Loucy (cell line): ENCODE results near the gene ANKRD40.

Experiments used
- H2AFZ ChIP-seq: fragments of 200-600 bp; sonication (generic); 2 replicates; pipeline ENCODE4 v1.6.0; 2016; ENCODE audit warnings: antibody characterized with exemption, mild to moderate bottlenecking, low read length, moderate library complexity
- H3F3A ChIP-seq: fragments of 200-600 bp; 2 replicates; pipeline ENCODE4 v1.6.0; 2016; ENCODE audit warnings: antibody characterized with exemption, low read depth, mild to moderate bottlenecking
- H3K27me3 ChIP-seq: fragments of 200-600 bp; sonication (generic); 2 replicates; pipeline ENCODE4 v1.6.1; 2014; ENCODE audit warnings: low read length, mild to moderate bottlenecking; ENCODE audit not compliant: insufficient read depth, poor library complexity, severe bottlenecking
- H3K36me3 ChIP-seq: fragments of 200-600 bp; sonication (generic); 2 replicates; pipeline ENCODE4 v1.6.1; 2016; ENCODE audit warnings: low read length; ENCODE audit not compliant: insufficient read depth
- H3K4me1 ChIP-seq: fragments of 200-600 bp; sonication (generic); 2 replicates; pipeline ENCODE4 v1.5.1; 2014; ENCODE audit warnings: low read length, mild to moderate bottlenecking; ENCODE audit not compliant: insufficient read depth, poor library complexity, severe bottlenecking
- H3K4me2 ChIP-seq: fragments of 200-600 bp; sonication (generic); 2 replicates; pipeline ENCODE4 v1.6.0; 2014; ENCODE audit warnings: antibody characterized with exemption, low read length, low read depth, mild to moderate bottlenecking; ENCODE audit not compliant: poor library complexity, severe bottlenecking
- H3K4me3 ChIP-seq: fragments of 200-600 bp; sonication (generic); 2 replicates; pipeline ENCODE4 v1.5.1; 2014; ENCODE audit warnings: low read length, mild to moderate bottlenecking, mixed read lengths; ENCODE audit not compliant: poor library complexity, severe bottlenecking
- H3K79me2 ChIP-seq: fragments of 200-600 bp; sonication (generic); 2 replicates; pipeline ENCODE4 v1.6.1; 2014; ENCODE audit warnings: low read length; ENCODE audit not compliant: insufficient read depth
- H3K9ac ChIP-seq: fragments of 200-600 bp; sonication (generic); 2 replicates; pipeline ENCODE4 v1.6.0; 2014; ENCODE audit warnings: mild to moderate bottlenecking, low read depth, low read length, moderate library complexity; ENCODE audit not compliant: poor library complexity, severe bottlenecking
- H3K9me2 ChIP-seq: fragments of 200-600 bp; sonication (generic); replicated peaks from 2 replicates; pipeline ENCODE4 v1.6.1; 2016; ENCODE audit warnings: low read depth, low read length, mixed read lengths
- H3K9me3 ChIP-seq: fragments of 200-600 bp; sonication (generic); 2 replicates; pipeline ENCODE4 v1.6.1; 2014; ENCODE audit warnings: mild to moderate bottlenecking, antibody characterized with exemption, low read length, low read depth; ENCODE audit not compliant: insufficient read depth
- H4K20me1 ChIP-seq: fragments of 200-600 bp; sonication (generic); 2 replicates; pipeline ENCODE4 v1.6.0; 2014; ENCODE audit warnings: antibody characterized with exemption, low read length, mild to moderate bottlenecking; ENCODE audit not compliant: insufficient read depth, poor library complexity, severe bottlenecking
- EZH2phosphoT487 ChIP-seq: fragments of 200-600 bp; IDR thresholded peaks from 2 replicates; pipeline ENCODE4 v1.6.1; 2018; ENCODE audit warnings: antibody characterized with exemption, mild to moderate bottlenecking, moderate library complexity, borderline replicate concordance
- TF ChIP-seq, protein P1 (sequence below): fragments of 200-600 bp; sonication (generic); conservative IDR thresholded peaks from 2 replicates; pipeline ENCODE4 v1.5.1; 2014; ENCODE audit warnings: mild to moderate bottlenecking, antibody characterized with exemption, low read length

Gene ANKRD40, protein sequence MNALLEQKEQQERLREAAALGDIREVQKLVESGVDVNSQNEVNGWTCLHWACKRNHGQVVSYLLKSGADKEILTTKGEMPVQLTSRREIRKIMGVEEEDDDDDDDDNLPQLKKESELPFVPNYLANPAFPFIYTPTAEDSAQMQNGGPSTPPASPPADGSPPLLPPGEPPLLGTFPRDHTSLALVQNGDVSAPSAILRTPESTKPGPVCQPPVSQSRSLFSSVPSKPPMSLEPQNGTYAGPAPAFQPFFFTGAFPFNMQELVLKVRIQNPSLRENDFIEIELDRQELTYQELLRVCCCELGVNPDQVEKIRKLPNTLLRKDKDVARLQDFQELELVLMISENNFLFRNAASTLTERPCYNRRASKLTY

DNA sequence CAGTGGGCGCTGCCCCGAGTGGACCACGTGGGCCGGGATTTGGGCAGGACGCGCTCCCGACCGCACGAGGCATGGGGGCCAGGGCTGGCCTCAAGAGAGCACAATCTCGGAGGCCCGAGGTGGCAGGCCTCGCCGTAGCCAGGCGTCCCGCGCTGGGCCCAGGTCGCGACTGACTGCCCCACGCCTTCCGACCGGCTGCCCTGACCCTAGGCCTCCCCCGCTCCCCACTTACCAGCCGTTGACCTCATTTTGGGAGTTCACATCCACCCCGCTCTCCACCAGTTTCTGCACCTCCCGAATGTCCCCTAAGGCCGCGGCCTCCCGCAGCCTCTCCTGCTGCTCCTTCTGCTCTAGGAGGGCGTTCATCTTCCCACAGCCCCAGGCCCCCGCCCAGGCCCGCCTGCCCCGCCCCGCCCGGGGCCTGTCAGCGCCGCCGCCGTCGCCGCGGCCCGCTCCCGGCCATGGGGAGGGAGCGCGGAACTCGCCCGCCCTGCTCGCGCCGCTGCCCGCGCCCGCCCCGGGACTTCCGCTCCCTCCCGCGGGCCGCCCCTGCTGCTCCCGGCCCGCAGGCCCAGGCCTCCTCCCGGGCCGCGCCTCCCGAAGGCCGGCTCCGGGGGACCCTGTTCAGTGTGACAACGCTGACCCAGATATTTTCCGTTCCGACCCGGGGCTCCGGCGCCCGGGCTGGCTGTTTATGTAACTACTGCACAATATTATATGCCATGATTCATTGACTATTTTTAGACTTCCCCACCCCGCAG lies at the start of gene ANKRD40:
Gene ANKRD40, minus strand, starts transcription at position 626 of the 761 bp plus-strand sequence. Its CDS starts 260 bp downstream, at position 366.
- Histone ChIP-seq H2AFZ (peak within 1 kb of the TSS; percentile 98), H3K9me2 (no peaks in the 10 kb centered on the region), H3F3A (peaks cover 6% of the 10 kb centered on the region; the same call in 1 of the 2 replicates), H4K20me1 (peaks cover 19% of the 10 kb centered on the region), H3K4me2 (peak within 1 kb of the TSS; percentile 85), H3K4me3 (peak within 1 kb of the TSS; percentile 90), H3K4me1 (peaks cover 38% of the 10 kb centered on the region), H3K79me2 (peaks cover 62% of the 10 kb centered on the region), H3K27me3 (no peaks in the 10 kb centered on the region), H3K9ac (peak within 1 kb of the TSS; percentile 93), H3K9me3 (no peaks in the 10 kb centered on the region), H3K36me3 (no peaks in the 10 kb centered on the region)
- no peak for TF ChIP-seq EZH2phosphoT487
- TF ChIP-seq, protein P1, sequence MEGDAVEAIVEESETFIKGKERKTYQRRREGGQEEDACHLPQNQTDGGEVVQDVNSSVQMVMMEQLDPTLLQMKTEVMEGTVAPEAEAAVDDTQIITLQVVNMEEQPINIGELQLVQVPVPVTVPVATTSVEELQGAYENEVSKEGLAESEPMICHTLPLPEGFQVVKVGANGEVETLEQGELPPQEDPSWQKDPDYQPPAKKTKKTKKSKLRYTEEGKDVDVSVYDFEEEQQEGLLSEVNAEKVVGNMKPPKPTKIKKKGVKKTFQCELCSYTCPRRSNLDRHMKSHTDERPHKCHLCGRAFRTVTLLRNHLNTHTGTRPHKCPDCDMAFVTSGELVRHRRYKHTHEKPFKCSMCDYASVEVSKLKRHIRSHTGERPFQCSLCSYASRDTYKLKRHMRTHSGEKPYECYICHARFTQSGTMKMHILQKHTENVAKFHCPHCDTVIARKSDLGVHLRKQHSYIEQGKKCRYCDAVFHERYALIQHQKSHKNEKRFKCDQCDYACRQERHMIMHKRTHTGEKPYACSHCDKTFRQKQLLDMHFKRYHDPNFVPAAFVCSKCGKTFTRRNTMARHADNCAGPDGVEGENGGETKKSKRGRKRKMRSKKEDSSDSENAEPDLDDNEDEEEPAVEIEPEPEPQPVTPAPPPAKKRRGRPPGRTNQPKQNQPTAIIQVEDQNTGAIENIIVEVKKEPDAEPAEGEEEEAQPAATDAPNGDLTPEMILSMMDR, result no peak

DNA sequence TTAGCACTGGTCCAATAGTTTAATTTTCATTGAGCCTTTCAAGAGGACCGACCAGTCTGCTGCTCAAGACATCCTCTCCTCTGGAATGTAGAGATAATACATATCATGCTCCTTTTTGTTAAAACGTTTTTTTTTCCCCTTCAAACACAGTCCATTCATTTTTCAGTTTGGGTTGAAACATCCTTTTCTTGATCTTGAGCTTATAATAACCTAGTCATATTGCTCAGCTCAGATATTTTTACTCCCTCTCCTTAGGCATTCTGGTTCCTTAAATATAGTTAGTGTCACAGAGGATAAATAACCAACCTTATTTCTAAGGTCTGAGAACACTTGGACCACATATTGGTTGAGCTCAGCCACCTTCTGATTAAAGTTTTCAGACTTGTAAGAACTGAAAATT lies 46.8 kb upstream of the ANKRD40 start:
- no peaks in the 10 kb centered on the region for H3K27me3 ChIP-seq
- peaks cover 56% of the 10 kb centered on the region; the same call in 1 of the 2 replicates for H3K36me3 ChIP-seq
- peaks cover 3% of the 10 kb centered on the region; the same call in 1 of the 2 replicates for H3F3A ChIP-seq
- no peak overlapping the region for H3K9ac ChIP-seq
- TF ChIP-seq, protein P1, result no peak
- no peak for TF ChIP-seq EZH2phosphoT487
- no peak overlapping the region for H2AFZ ChIP-seq
- no peak overlapping the region for H3K4me2 ChIP-seq
- H3K4me3 ChIP-seq, result no peak overlapping the region
- H3K4me1 ChIP-seq, result no peaks in the 10 kb centered on the region
- no peaks in the 10 kb centered on the region for H3K9me2 ChIP-seq
- no peaks in the 10 kb centered on the region for H3K9me3 ChIP-seq
- H4K20me1 ChIP-seq, result peaks cover 3% of the 10 kb centered on the region
- H3K79me2 ChIP-seq, result no peaks in the 10 kb centered on the region

DNA sequence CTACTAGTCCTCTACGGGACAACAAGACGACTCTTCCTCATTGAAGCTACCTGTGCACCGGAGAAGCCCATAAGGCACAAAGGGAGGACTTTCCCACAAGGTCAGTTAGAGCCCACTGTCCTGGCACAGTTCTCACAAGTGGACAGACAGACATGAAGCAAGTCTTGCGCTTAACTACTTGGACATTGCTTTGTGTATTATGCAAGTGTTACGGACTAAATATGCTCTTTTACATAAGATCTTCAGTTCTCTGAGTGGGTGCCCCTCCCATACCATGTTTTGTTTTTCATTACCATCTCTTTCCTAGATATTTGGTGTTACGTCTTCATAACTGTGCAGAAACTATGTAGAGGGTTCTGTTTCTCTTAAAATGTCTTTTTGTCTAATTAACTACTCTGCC lies 41.5 kb upstream of the ANKRD40 start:
- Histone ChIP-seq H3F3A (no peaks in the 10 kb centered on the region; the same call in none of the 2 replicates), H3K79me2 (no peaks in the 10 kb centered on the region; the same call in 1 of the 2 replicates), H3K9ac (no peak overlapping the region), H4K20me1 (peaks cover 13% of the 10 kb centered on the region), H3K4me2 (no peak overlapping the region), H3K27me3 (no peaks in the 10 kb centered on the region), H3K4me3 (no peak overlapping the region), H3K9me3 (no peaks in the 10 kb centered on the region), H2AFZ (no peak overlapping the region), H3K36me3 (peaks cover 100% of the 10 kb centered on the region), H3K9me2 (no peaks in the 10 kb centered on the region), H3K4me1 (no peaks in the 10 kb centered on the region)
- TF ChIP-seq, protein P1, result no peak
- TF ChIP-seq EZH2phosphoT487, result no peak
